Measurements from ENCODE around the gene FASTKD3. TPM values are rescaled to one million over a fixed set of nuclear protein-coding genes. Genes with fewer than 3 reads are reported as not detected.

FASTKD3 gene
- total and polyA plus RNA-seq, 9 donors, result 4.9 to 11.6 (median 7.2) TPM

GRCh38 chr5:7882926-7883325 is 14.1 kb upstream of the FASTKD3 start:
- WGBS, 3 donors, result 90 to 96% (median 91%) methylated on average over 4 of the region's 4 CpGs
- Histone ChIP-seq H3K9me3 (no peaks in the 10 kb centered on the region), H3K27ac (no peak overlapping the region), H3K27me3 (no peaks in the 10 kb centered on the region), H3K4me3 (no peak overlapping the region), H3K36me3 (no peaks in the 10 kb centered on the region), H3K4me1 (ENCODE audit: insufficient read depth) (no peaks in the 10 kb centered on the region)
- DNase-seq, result no peak
- TF ChIP-seq POLR2A (IDR thresholded peaks at IDR 0.05) (no peak), CTCF (IDR thresholded peaks at IDR 0.05) (no peak), EP300 (IDR thresholded peaks at IDR 0.05) (no peak)
- intact Hi-C loops (cut with DNase I), result no loop called here

DNA sequence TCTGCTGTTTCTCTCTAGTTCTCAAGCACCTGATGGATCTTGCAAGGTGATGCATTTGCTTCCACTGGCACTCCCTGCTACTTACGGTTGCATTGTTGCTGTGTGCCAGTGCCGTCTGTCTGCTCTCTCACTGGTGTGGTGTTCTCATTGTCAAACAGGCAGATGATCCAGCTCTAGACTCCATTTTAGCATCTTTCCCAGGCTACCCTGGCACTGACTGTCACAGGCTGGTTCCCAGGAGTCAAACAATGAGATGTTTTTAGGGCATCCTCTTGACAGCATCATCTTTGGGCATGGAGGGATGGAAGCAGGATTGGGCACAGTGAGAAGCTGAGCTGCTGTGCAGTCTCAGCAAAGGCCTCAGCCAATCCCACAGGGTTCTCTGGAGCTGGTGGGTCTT is 13.0 kb upstream of the FASTKD3 start:
- no peaks in the 10 kb centered on the region for H3K36me3 ChIP-seq
- TF ChIP-seq CTCF (IDR thresholded peaks at IDR 0.05) (no peak), POLR2A (IDR thresholded peaks at IDR 0.05) (no peak), EP300 (IDR thresholded peaks at IDR 0.05) (no peak)
- intact Hi-C loops (cut with DNase I), result no loop called here
- peaks cover 2% of the 10 kb centered on the region for H3K4me1 ChIP-seq (ENCODE audit: insufficient read depth)
- no peak overlapping the region for H3K27ac ChIP-seq
- H3K9me3 ChIP-seq, result no peaks in the 10 kb centered on the region
- DNase-seq, result no peak
- no peaks in the 10 kb centered on the region for H3K27me3 ChIP-seq
- no peak overlapping the region for H3K4me3 ChIP-seq
- WGBS, 3 donors, result 89 to 96% (median 93%) methylated on average over 2 of the region's 2 CpGs

GRCh38 chr5:7881091-7881490 is 12.3 kb upstream of the FASTKD3 start:
- no peak for DNase-seq
- WGBS, 3 donors, result 83 to 91% (median 85%) methylated on average over 4 of the region's 4 CpGs
- TF ChIP-seq EP300 (IDR thresholded peaks at IDR 0.05) (no peak), CTCF (IDR thresholded peaks at IDR 0.05) (no peak), POLR2A (IDR thresholded peaks at IDR 0.05) (no peak)
- H3K9me3 ChIP-seq, result no peaks in the 10 kb centered on the region
- intact Hi-C loops (cut with DNase I), result no loop called here
- H3K36me3 ChIP-seq, result no peaks in the 10 kb centered on the region
- no peak overlapping the region for H3K4me3 ChIP-seq
- no peak overlapping the region for H3K27ac ChIP-seq
- H3K27me3 ChIP-seq, result no peaks in the 10 kb centered on the region
- H3K4me1 ChIP-seq (ENCODE audit: insufficient read depth), result peaks cover 2% of the 10 kb centered on the region

- no peaks in the 10 kb centered on the region for H3K36me3 ChIP-seq
- intact Hi-C loops (cut with DNase I), result no loop called here
- no peak overlapping the region for H3K4me3 ChIP-seq
- H3K27ac ChIP-seq, result no peak overlapping the region
- peaks cover 2% of the 10 kb centered on the region for H3K4me1 ChIP-seq (ENCODE audit: insufficient read depth)
- no peak for TF ChIP-seq POLR2A (IDR thresholded peaks at IDR 0.05)
- TF ChIP-seq CTCF (IDR thresholded peaks at IDR 0.05), result no peak
- no peak for TF ChIP-seq EP300 (IDR thresholded peaks at IDR 0.05)
- no peaks in the 10 kb centered on the region for H3K9me3 ChIP-seq
- H3K27me3 ChIP-seq, result no peaks in the 10 kb centered on the region
- DNase-seq, result no peak
Measured at GRCh38 chr5:7878381-7878873, 9.6 kb upstream of the FASTKD3 start.

Data from ovary (tissue), 9 donors.